HG02571 (cell line): ENCODE measurements around the gene ACTR10.
A peak's percentile ranks its signal among the peaks of the same experiment; 100 is the strongest.
"Not testable (repeated sequence)": the region's sequence is repeated elsewhere in the genome, so short reads cannot be mapped to it uniquely, and the experiment has no call there.

Source experiments
- ATAC-seq: cut with Tn5 transposase; IDR thresholded peaks from one replicate; pipeline ENCODE4 v1.9.1; 2021; ENCODE audit warnings: mild to moderate bottlenecking, moderate library complexity; ENCODE audit not compliant: unreplicated experiment

Gene ACTR10

GRCh38 chr14:58215191-58215914, 15.4 kb downstream of the ACTR10 start:
- ATAC-seq, result no peak

- ATAC-seq, result no peak
Observed at GRCh38 chr14:58216544-58216943, 16.6 kb downstream of the ACTR10 start.

GRCh38 chr14:58227096-58227819, 27.3 kb downstream of the ACTR10 start:
- ATAC-seq, result no peak

- no peak for ATAC-seq
Observed at GRCh38 chr14:58238252-58239243, 38.6 kb downstream of the ACTR10 start.

- no peak for ATAC-seq
Observed at GRCh38 chr14:58239244-58240195, 39.6 kb downstream of the ACTR10 start.

GRCh38 chr14:58243790-58244555, 44.0 kb downstream of the ACTR10 start:
- ATAC-seq, result peak; percentile 39

GRCh38 chr14:58244556-58245387, 44.8 kb downstream of the ACTR10 start, which contains the start of gene PSMA3:
TSS of gene PSMA3 (plus strand) at chr14:58244843. CDS start at chr14:58244921, 78 bp downstream.
- peak; percentile 95 for ATAC-seq

GRCh38 chr14:58245562-58245961, 45.6 kb downstream of the ACTR10 start:
- no peak for ATAC-seq

GRCh38 chr14:58249611-58250010, 49.7 kb downstream of the ACTR10 start:
- no peak for ATAC-seq

GRCh38 chr14:58258156-58258555, 58.2 kb downstream of the ACTR10 start:
- no peak for ATAC-seq

GRCh38 chr14:58262005-58262404, 62.1 kb downstream of the ACTR10 start:
- ATAC-seq, result not testable (repeated sequence)

- no peak for ATAC-seq
Observed at GRCh38 chr14:58265401-58265800, 65.5 kb downstream of the ACTR10 start.

- no peak for ATAC-seq
Observed at GRCh38 chr14:58270628-58271027, 70.7 kb downstream of the ACTR10 start.

GRCh38 chr14:58272588-58273372, 72.8 kb downstream of the ACTR10 start:
- no peak for ATAC-seq

GRCh38 chr14:58274881-58275280, 74.9 kb downstream of the ACTR10 start:
- no peak for ATAC-seq

GRCh38 chr14:58275527-58276190, 75.7 kb downstream of the ACTR10 start:
- no peak for ATAC-seq

GRCh38 chr14:58276208-58276607, 76.3 kb downstream of the ACTR10 start:
- no peak for ATAC-seq
